ENCODE measurements around the gene MTCL1.

The MTCL1 gene

DNA sequence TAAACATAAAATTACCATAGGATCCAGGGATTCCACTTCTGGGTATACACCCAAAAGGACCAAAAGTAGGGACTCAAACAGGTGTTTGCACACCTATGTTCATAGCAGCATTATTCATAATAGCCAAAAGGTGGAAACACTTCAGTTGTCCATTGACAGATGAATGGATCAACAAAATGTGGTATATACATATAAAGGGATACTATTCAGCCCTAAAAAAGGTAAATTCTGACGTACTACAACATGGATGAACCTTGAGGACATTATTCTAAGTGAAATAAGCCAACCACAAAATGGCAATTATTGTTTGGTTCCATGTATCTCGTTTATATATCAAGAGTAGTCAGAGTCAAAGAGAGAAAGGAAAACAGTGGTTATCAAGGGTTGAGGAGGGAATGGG lies 128.1 kb downstream of the MTCL1 start:
- no peak for DNase-seq (ENCODE audit: low read depth)

DNA sequence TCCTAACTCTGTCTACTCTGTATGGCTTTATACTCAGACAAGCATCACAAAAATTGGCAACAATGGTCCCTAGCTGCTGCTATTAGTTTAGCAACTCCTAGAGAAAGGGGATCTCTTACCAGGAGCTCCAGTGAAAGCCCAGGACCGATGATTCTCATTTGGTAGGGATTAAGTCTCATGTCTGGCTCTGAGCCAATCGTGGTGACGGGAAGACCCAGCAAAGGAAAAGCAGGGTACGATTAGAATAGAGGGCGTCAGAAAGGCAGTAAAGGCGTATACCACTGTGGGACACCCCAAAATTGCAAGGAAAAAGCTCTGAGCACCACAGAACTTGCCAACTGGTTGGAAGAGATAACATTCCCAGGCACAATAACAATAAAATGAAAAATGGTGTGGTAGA lies 129.5 kb downstream of the MTCL1 start:
- no peak for DNase-seq (ENCODE audit: low read depth)

DNA sequence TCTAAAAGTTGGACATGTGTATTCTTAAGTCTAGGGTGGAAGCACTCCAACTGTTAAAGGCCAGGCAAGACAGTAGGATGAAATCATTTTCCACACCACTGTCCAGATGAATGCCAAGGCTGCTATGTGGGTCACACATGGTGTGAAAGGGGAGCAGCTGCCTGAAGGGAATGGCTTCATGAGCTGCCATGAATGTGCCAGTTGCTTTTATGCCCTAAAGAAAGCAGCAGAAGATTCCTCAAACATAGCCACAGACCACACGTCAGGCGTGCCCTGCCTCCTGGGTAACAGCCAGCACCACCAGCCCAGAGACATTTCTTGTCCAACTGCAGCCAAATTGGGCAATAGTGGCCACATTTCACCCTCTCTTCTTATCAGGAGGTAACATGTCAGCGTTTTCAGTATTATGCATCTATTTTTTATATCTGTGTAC lies 130.2 kb downstream of the MTCL1 start:
- DNase-seq (ENCODE audit: low read depth), result no peak

DNA sequence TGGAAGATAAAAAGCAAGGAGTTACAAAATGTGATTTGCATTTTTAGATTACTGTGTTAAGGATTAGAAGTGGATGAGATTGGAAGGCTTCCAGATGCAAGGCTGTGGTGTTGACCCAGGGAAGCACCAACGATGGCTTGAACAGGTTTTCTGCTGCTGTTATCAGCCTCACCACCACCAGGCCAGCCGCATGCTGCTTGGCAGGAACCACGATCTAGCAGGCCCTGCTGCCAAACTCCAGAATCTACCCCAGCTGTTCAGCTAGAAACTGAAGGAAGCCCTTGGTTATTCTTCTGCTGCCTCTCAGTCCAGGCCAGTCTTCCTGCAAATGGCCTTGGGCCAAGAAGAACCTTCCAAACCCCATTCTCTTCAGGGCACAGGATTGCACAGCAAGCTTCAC lies 133.9 kb downstream of the MTCL1 start:
- DNase-seq (ENCODE audit: low read depth), result no peak

DNA sequence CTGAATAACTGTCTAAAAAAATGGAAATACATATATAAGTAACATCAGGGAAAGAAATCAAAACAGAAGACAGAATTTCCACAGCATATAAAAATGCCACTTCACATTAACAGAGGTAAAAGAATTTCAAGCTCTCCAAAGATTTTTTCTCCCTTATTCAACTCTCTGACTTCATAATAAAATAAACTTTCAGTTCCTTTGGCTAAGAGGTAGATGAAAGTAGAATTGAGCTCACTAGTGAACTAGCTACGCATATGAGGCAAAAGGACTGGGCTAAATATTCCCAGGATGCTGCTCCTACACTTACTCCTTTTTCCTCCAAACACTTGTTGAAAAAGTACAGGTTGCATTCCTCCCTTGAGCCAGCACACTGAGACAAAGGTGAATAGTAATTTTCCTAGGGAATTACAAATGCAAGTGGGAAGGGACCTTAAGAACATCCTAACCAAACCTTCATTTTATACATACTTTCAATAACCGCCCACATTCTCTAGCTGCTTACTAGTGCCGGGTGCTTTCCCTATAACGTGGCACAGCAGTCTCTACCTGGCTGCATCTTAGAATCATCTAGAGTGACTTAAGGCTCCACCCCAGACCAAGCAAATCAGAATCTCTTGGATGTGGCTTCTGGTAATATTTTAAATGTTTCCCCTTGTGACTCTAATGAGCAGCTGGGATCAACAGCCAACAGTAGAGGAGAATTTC lies 136.6 kb downstream of the MTCL1 start:
- DNase-seq (ENCODE audit: low read depth), result peak; percentile 34

DNA sequence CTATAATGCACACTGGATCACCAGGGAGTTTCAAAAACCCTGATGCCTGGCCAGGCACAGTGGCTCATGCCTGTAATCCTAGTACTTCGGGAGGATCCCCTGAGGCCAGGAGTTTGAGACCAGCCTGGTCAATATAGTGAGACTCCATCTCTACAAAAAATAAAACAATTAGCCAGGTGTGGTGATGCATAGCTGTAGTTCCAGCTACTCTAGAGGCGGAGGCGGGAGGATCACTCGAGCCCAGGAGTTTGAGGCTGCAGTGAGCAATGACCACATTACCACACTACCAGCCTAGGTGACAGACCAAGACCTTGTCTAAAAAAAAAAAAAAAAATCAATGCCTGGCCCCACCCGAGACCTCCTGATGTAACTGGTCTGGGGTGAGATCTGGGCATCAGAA lies 137.2 kb downstream of the MTCL1 start:
- DNase-seq (ENCODE audit: low read depth), result no peak

DNA sequence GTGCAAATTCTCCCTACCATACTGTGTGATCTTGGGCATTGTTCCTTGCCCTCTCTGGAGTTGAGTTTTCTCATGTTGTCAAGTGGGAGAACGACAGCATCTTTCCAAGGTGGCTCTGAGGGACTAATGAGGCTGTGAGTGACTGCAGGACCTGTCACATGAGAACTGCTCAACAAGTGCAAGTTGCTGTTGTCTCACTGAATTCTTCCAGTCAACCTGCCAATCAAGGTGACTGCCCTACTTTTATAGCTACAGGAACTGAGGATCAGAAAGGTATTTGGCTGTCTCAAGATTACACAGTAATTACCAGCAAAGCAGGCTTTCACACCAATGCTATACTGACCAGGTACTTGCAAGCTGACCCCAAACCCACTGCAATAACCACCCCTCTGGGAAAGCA lies 137.6 kb downstream of the MTCL1 start:
- DNase-seq (ENCODE audit: low read depth), result no peak

DNA sequence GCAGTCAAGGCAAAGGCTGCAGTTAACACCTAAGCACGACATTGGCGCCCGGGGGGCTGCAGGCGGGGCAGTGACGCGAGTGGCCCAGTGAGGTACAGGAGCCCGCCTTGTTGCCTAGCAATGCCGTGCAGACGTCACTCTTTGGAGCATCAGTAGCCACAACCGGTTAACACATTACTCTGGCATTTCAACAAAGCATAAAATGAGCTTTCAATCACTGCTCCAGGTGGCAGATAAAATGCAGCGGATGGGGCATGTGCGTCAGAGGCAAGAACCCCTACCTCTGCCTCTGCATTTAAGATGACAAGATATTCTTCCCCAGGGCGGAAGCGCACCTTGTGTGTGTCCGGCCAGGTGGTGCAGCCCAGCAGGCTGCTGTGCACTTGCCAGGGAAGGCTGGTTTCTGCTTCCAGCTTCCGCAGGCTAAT lies 139.4 kb downstream of the MTCL1 start:
- no peak for DNase-seq (ENCODE audit: low read depth)

DNA sequence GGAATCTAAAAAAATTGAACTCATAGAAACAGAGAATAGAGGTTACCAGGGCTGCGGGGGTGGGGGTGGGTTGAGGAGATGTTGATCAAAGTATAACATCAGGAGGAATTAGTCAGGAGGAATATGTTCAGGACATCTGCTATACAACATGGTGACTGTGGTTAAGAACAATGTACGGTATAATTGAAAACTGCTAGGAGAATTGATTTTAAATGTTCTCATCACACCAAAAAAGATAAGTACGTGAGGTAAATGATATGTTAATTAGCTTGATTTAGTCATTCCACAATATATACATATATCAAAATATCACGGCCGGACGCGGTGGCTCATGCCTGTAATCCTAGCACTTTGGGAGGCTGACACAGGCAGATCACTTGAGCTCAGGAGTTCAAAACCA lies 140.2 kb downstream of the MTCL1 start:
- no peak for DNase-seq (ENCODE audit: low read depth)

DNA sequence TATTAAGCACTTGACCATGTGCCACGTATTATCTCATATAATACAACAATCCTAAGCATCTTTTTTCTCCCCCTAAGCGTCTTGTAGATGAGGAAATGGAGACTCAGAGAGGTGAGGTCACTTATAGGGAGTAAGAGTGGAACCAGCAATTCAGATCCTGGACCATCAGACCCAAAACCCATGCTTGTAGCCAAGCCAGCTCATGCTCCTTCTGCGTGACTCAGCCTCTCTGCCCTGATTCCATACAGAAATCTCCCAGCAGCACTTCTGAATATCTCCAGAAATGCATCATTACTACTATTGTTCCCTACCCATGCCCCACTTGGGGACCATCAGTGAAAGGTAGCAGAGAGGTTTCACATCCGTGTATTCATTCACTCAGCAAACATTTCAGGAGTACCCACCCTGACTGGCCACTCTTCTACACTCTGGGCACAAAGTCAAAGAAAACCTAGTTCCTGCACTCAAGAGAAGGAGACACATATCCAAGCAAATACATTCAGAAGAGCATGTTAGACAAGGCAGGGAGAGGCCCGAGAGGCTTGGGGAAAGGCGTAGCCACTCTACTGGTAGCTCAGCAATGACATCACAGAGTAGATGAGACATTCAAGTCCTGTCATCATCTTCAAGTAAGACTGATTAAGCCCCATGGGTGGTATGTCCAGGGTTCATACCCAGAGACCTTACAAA lies 141.9 kb downstream of the MTCL1 start:
- DNase-seq (ENCODE audit: low read depth), result no peak

DNA sequence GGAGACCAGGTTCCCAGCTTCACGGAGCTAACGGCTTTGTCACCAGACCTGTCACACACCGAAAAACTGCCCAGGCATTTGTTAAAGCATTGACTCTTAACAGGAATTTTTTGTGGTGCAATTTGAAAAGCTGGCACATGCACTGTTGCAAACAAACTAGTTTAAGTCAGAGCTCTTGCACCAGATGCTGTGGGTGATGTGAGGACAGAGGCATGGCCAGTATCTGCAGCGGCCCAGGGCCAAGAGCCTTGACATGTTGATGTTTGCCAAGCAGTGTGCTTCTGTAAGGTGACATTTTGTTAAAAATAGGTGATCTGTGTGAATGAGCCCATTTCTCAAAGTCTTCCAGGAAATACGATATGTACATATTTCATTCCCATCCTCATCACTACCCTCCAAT lies 142.5 kb downstream of the MTCL1 start:
- no peak for DNase-seq (ENCODE audit: low read depth)

DNA sequence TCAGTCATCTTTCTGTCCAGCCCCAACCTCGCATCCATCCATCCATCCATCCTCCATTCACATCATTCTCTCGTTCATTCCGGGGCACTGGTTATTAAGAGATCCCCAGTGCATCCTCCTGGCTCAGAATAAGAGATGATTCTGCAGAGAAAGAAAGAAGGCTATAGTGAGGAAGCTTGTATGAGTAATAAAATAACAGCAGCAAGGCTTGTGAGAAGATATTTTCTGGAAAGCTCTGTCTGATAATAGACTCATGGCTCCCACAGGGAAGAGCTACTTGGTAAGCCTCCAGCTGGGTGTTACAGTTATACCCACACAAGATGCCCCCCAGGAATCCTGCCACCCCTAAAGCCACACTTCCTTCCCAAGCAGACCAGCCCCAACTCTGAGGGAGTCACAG lies 143.2 kb downstream of the MTCL1 start:
- no peak for DNase-seq (ENCODE audit: low read depth)

DNA sequence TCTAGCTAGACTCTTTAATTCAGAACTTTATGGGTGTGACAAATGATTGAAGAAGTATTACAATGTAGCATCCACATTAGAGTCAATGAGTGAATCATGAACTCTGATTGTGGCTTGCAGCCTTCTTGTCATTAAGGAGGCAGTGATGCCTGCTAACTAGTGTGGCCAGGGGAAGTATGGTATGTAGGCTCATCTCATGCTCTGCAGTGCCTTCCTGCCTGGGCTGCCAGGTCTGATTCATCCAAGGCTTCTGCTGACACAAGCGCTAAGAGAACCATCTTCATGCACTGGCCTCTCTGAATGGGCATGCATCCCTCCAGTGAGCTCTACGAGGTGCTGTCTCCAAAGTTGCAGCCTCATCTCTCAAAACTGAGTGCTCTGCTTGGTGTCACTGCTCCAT lies 144.3 kb downstream of the MTCL1 start:
- no peak for DNase-seq (ENCODE audit: low read depth)

DNA sequence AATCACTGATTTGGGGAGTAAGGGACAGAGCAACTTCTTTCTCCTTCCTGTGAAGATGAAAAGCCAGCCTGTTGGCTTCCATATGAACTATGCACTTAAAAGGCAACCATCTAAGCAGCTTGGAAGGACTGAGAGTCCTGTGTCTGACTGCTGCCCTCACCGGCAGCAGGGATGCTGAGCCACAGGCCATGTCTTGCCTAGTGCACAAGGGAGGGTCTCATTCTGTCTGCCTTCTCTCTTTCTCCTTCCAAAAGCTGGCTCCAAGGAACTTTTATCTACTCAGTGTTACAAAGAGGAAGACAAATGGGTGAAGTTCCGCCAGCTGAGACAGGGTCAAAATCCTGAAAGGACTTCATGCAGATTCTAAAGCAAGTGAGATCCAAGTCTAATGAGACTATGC lies 146.3 kb downstream of the MTCL1 start:
- DNase-seq (ENCODE audit: low read depth), result no peak

DNA sequence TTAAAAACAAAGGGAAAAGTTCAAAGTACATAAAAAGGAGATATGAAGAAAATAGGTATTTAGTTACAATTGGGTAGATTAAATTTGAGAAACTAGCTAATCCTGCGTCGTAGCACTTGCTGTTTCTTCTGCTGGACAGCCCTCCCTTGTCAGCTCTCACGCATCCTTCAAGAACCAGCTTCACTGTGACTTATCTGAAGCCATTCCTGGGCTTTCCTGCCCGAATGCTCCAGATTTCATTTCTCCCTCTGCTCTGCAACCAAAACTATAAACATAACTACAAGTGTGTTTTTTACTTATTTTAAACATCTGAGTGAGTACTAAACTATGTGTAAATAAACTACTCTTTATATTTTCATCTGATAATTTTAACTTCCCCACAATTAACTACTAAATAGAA lies 149.2 kb downstream of the MTCL1 start:
- DNase-seq (ENCODE audit: low read depth), result no peak

DNA sequence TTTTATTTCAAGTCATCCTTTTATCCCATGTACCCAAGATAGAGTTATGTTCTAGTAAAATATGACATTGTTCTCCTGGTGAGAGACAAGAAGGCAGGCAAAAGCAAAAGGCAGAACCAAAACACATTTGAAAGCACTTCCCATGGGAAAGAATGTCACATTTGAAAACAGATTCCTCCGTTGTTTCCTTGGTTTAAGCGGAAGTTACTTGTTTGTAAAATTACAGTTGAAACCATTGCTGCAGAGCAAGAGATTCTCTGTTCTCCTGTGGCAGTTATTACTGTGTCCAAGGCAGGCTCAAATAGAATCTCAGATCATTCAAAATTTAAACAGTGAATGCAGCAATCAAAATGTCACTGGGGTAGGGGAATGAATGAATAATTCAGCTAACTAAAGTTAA lies 149.6 kb downstream of the MTCL1 start:
- no peak for DNase-seq (ENCODE audit: low read depth)

DNA sequence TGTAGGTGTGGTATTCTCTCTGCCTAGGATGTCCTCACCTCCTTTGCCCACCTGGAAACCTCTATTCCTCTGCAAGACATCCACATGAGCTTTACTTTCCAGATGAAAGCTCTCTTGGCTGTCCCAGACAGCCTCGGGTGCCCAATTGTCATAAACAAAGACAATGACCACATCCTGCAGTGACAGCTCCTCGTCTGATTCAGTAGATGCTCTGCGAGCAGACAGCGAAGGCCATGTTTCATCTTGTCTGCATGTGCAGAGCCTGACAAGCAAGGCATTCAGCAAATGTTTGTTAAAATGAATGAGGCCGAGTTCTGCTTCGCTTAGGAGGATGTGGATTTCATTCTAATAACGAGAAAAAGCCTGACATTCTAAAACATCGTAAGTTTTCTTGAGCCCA lies 150.9 kb downstream of the MTCL1 start:
- DNase-seq (ENCODE audit: low read depth), result no peak

DNA sequence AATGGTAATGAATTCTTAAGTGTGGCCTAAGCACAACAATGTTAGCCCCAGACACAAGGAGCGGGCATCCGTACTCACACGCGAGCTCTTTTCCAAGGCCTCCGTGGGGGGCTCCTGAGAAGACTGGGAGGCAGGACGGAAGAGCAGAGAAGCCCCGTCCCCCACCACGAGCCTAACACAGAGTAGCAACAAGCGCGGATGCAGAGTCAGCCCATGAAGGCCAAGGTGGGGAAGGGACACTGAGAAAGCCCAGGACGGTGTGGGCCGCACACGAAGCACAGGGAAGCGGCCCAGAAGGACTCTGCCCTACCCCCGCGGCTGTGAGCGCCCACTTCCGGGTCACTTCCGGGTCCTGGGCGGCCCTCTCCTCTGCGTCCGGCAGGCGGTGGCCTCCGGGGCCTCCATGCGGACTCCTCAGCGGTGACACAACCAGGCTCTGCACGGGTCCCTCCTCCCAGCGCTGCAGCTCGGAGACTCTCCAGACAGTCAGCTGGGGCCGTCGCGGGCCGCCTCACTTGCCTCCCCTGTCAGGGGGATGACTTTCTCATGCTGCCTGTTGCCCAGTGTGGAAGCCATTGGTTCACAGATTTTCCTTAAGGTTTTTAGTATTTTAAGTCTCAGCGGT lies 151.5 kb downstream of the MTCL1 start:
- no peak for DNase-seq (ENCODE audit: low read depth)

DNA sequence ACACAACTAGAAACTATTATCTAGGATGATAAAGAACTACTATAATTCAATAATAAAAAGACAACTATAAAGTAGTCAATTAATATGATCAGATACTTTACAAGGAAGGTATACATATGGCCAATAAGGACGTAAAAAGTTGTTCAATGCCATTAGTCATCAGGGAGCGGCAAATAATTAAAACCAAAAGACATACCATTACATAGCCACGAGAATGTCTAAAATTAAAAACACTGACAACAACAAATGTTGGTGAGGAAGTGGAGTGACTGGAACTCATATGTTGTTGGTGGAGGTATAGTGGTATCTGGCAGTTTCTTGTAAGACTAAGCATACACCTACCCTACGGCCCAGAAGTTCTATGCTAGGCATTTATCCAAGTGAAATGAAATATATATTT lies 152.4 kb downstream of the MTCL1 start:
- DNase-seq (ENCODE audit: low read depth), result no peak

DNA sequence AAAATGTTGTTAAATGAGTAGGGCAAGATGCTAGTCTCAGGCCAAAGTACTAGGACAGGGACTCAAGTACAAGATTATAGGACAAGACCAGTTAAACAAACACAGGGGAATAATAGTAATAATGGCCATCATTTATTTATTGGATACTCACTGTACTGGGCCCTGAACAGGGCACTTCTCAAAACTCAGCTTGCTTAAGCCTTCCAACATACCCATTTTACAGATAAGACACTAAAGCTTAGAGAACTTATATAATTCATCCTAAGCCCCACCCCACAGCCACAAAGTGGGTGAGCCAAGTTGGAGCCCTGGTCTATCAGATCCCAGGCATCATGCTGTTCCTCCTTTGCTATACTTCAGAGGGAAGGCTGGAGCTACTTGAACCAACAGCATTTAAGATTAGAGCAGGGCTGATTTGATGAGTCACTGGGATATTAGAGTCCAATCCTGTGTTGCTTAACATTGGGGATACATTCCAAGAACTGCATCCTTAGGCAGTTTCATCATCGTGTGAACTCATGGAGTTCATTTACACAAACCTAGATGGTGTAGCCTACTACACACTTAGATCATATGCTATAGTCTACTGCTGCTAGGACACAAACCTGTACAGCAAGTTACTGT lies 153.6 kb downstream of the MTCL1 start:
- peak; percentile 91 for DNase-seq (ENCODE audit: low read depth)

DNA sequence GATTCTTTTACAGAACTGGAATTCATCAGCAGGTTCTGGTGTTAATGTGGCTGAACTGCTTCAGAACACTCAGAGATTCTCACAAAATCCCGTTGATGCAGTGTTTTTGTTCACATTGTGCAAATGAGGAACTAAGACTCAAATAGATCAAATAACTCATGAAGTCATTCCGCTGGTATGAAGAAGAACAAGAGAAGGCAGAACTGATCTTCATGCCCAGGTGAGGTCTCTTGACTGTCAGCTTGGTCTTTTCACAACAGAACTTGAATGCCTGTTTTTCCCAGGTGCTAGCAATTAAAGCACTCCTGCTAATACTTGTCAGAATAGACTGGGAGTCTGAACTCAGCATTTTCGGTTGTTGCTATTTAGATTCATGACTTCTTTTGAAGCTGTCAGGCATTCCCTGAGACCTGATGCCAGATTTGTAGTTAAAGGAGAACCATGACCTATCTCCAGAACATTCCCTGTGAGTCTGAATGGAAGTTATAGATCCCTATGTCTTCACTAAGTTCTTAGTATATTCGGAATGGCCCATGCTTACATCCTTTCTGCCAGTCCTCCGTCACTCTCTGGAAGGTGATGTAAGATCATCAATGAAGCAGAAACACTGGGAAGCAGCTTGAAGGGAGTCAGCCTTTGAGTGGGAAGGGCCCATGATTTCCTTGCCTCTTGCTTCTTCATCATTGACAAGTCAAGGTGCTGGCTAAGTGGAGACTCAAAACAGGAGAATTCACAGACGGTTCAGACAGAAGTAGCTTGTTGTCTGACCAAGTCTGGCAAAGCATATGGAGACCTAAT lies 155.7 kb downstream of the MTCL1 start:
- no peak for DNase-seq (ENCODE audit: low read depth)

DNA sequence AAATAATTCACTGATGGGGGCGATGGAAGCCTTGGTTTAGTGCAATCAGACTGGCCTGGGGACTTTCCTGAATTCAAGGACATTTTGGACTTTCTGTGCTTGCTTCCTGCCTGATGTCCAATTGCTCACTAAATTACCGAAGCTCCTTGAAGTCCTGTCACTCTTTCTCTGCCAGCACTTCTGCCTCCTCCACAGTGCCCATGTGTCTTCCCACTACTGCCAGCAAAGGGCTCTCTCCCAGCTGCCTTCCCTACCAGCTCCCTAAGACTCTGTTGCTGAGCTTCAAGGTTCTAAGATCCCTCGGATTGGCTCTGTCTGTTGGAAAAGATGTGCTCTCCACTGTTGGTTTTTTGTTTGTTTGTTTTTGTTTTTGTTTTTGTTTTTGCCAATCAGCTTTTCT lies 158.1 kb downstream of the MTCL1 start:
- no peak for DNase-seq (ENCODE audit: low read depth)

Measured in HS-27A (cell line).